Tibial nerve (tissue), 4 donors: ENCODE data around the gene HIC2. TPM values are rescaled to one million over a fixed set of nuclear protein-coding genes. Genes with fewer than 3 reads are reported as not detected.
"Not testable (repeated sequence)": the region's sequence is repeated elsewhere in the genome, so short reads cannot be mapped to it uniquely, and the experiment has no call there.

ENCODE experiments used
- DNase-seq, 2 donors: peaks; one replicate each; pipeline ENCODE4 v3.0.0-alpha.2; 2019; ENCODE audit warnings: low spot score in 2 of 2
- H3K27ac ChIP-seq, 4 donors: fragments of 200-600 bp; sonication (generic) in 3 of 4; one replicate each; pipeline ENCODE4 v1.5.1; 2017 to 2019; ENCODE audit warnings: mild to moderate bottlenecking in 1 of 4
- H3K27me3 ChIP-seq, 2 donors: fragments of 200-600 bp; sonication (generic) in 1 of 2; one replicate each; pipeline versions ENCODE4 v1.5.1 to v1.6.0; 2017 to 2019
- H3K36me3 ChIP-seq, 3 donors: fragments of 200-600 bp; sonication (generic); one replicate each; pipeline ENCODE4 v1.5.1; 2018 to 2019
- H3K4me1 ChIP-seq, 4 donors: fragments of 200-600 bp; sonication (generic) in 3 of 4; one replicate each; pipeline ENCODE4 v1.5.1; 2017 to 2019
- H3K4me3 ChIP-seq, 4 donors: fragments of 200-600 bp; sonication (generic) in 3 of 4; one replicate each; pipeline ENCODE4 v1.5.1; 2017 to 2019; ENCODE audit warnings: mild to moderate bottlenecking in 1 of 4, moderate library complexity in 1 of 4
- H3K9me3 ChIP-seq, 4 donors: fragments of 200-600 bp; sonication (generic) in 3 of 4; one replicate each; pipeline ENCODE4 v1.5.1; 2017 to 2019
- CTCF ChIP-seq, 5 experiments: fragments of 200-600 bp in 3 of 5; fragments of 450-650 bp in 2 of 5; sonication (generic) in 3 of 5; IDR thresholded peaks; one replicate each; pipeline ENCODE4 v1.5.1; 2016 to 2019; ENCODE audit warnings: antibody characterized with exemption in 5 of 5, mild to moderate bottlenecking in 3 of 5, moderate library complexity in 2 of 5
- EP300 ChIP-seq, 2 donors: sonication (generic); formaldehyde crosslinking; IDR thresholded peaks; one replicate each; pipeline ENCODE4 v1.6.1; 2017; ENCODE audit warnings: antibody characterized with exemption in 2 of 2, mild to moderate bottlenecking in 1 of 2
- POLR2A ChIP-seq, 2 donors: fragments of 450-650 bp; IDR thresholded peaks; one replicate each; pipeline ENCODE4 v1.6.1; 2017; ENCODE audit warnings: antibody characterized with exemption in 2 of 2, mild to moderate bottlenecking in 2 of 2, moderate library complexity in 2 of 2
- WGBS, 2 donors: methylation state at CpG; one replicate each; pipeline ENCODE4 v1.1.5; 2018; 5-methylcytosine and 5-hydroxymethylcytosine counted together
- total RNA-seq, 4 donors: library from RNA; depleted of rRNA; stranded (reverse); fragments of >200 nt; gene quantifications; one replicate each; pipeline ENCODE4 v1.1.0, GENCODE V29; 2016

The HIC2 gene
- total RNA-seq, 4 donors from 2014 or later = 3.3 to 6.1 (median 5.2) TPM

- WGBS, 2 donors = 75 to 78% methylated on average over 7 of the region's 7 CpGs
- peak in 1 of 2 donors; percentile 5 for DNase-seq
- Histone ChIP-seq H3K9me3 (no peaks in the 10 kb centered on the region), H3K4me1 (no peaks in the 10 kb centered on the region), H3K27ac (no peak overlapping the region), H3K27me3 (no peaks in the 10 kb centered on the region), H3K4me3 (no peak overlapping the region), H3K36me3 (peaks cover 0 to 28% (median 0%) of the 10 kb centered on the region in 3 donors)
- no peak for TF ChIP-seq EP300 (IDR thresholded peaks at IDR 0.05)
- no peak for TF ChIP-seq CTCF (IDR thresholded peaks at IDR 0.05)
- TF ChIP-seq POLR2A (IDR thresholded peaks at IDR 0.05) = no peak
These were observed 34.7 kb downstream of the HIC2 start for GRCh38 chr22:21451545-21452520.

GRCh38 chr22:21452666-21453065 lies 35.5 kb downstream of the HIC2 start:
- H3K36me3 ChIP-seq = peaks cover 0 to 21% (median 0%) of the 10 kb centered on the region in 3 donors
- H3K9me3 ChIP-seq, H3K27me3 ChIP-seq, H3K4me3 ChIP-seq, H3K4me1 ChIP-seq, H3K27ac ChIP-seq: not testable (repeated sequence)
- DNase-seq = peak in 1 of 2 donors; percentile 1
- 94% methylated on average over 4 of the region's 4 CpGs for WGBS, 2 donors

- WGBS, 2 donors = 91 to 92% methylated on average over 9 of the region's 9 CpGs
- H3K4me3 ChIP-seq, H3K27ac ChIP-seq, H3K9me3 ChIP-seq, H3K27me3 ChIP-seq, DNase-seq, H3K4me1 ChIP-seq, H3K36me3 ChIP-seq: not testable (repeated sequence)
These were observed 37.8 kb downstream of the HIC2 start for GRCh38 chr22:21454998-21455333.

- H3K27ac ChIP-seq = no peak overlapping the region
- no peaks in the 10 kb centered on the region for H3K27me3 ChIP-seq
- H3K4me1 ChIP-seq = no peaks in the 10 kb centered on the region
- no peaks in the 10 kb centered on the region for H3K9me3 ChIP-seq
- DNase-seq = peak in 1 of 2 donors; percentile 5
- H3K4me3 ChIP-seq = no peak overlapping the region
- WGBS, 2 donors = 78 to 80% methylated on average over 14 to 19 of the region's 19 CpGs
- H3K36me3 ChIP-seq = peaks cover 0 to 1% (median 0%) of the 10 kb centered on the region in 3 donors
- TF ChIP-seq POLR2A (IDR thresholded peaks at IDR 0.05) = no peak
- TF ChIP-seq EP300 (IDR thresholded peaks at IDR 0.05) = no peak
- no peak for TF ChIP-seq CTCF (IDR thresholded peaks at IDR 0.05)
These were observed 38.3 kb downstream of the HIC2 start for GRCh38 chr22:21455334-21456089.

- TF ChIP-seq CTCF (IDR thresholded peaks at IDR 0.05) = no peak
- no peak for TF ChIP-seq POLR2A (IDR thresholded peaks at IDR 0.05)
- no peak for TF ChIP-seq EP300 (IDR thresholded peaks at IDR 0.05)
- WGBS, 2 donors = 83 to 89% methylated on average over 19 of the region's 19 CpGs
- Histone ChIP-seq H3K9me3 (no peaks in the 10 kb centered on the region), H3K36me3 (no peaks in the 10 kb centered on the region), H3K4me3 (no peak overlapping the region), H3K27me3 (no peaks in the 10 kb centered on the region), H3K27ac (no peak overlapping the region), H3K4me1 (no peaks in the 10 kb centered on the region)
- DNase-seq = peak in 1 of 2 donors; percentile 4
These were observed 40.0 kb downstream of the HIC2 start for GRCh38 chr22:21457023-21457787.

- not testable (repeated sequence) for H3K27me3 ChIP-seq, H3K4me1 ChIP-seq, H3K4me3 ChIP-seq, H3K27ac ChIP-seq, H3K36me3 ChIP-seq, DNase-seq, H3K9me3 ChIP-seq
- no CpG with 5 or more reads among the region's 4 CpGs for WGBS, 2 donors
These were observed 45.5 kb downstream of the HIC2 start for GRCh38 chr22:21462672-21463071.

GRCh38 chr22:21467337-21468193 lies 50.4 kb downstream of the HIC2 start, which contains the start of gene TMEM191C:
Gene TMEM191C (plus strand): TSS chr22:21467387. CDS start chr22:21467460, 73 bp downstream.
- not testable (repeated sequence) for H3K36me3 ChIP-seq, H3K9me3 ChIP-seq, H3K4me1 ChIP-seq, DNase-seq, H3K27me3 ChIP-seq
- Histone ChIP-seq H3K4me3 (peak within 1 kb of the TSS; percentile 12 to 54 (median 37)), H3K27ac (peak within 1 kb of the TSS; percentile 15 to 63 (median 58))
- no CpG with 5 or more reads among the region's 74 CpGs for WGBS, 2 donors

GRCh38 chr22:21468194-21469096 lies 51.3 kb downstream of the HIC2 start:
- not testable (repeated sequence) for H3K4me1 ChIP-seq, H3K36me3 ChIP-seq, H3K9me3 ChIP-seq, H3K27me3 ChIP-seq
- peak overlapping the region; percentile 15 to 63 (median 58) for H3K27ac ChIP-seq
- no CpG with 5 or more reads among the region's 60 CpGs for WGBS, 2 donors
- DNase-seq = peak; percentile 86 to 90
- peak overlapping the region; percentile 12 to 54 (median 37) for H3K4me3 ChIP-seq
